ENCODE measurements around the gene RPH3AL.

DNA sequence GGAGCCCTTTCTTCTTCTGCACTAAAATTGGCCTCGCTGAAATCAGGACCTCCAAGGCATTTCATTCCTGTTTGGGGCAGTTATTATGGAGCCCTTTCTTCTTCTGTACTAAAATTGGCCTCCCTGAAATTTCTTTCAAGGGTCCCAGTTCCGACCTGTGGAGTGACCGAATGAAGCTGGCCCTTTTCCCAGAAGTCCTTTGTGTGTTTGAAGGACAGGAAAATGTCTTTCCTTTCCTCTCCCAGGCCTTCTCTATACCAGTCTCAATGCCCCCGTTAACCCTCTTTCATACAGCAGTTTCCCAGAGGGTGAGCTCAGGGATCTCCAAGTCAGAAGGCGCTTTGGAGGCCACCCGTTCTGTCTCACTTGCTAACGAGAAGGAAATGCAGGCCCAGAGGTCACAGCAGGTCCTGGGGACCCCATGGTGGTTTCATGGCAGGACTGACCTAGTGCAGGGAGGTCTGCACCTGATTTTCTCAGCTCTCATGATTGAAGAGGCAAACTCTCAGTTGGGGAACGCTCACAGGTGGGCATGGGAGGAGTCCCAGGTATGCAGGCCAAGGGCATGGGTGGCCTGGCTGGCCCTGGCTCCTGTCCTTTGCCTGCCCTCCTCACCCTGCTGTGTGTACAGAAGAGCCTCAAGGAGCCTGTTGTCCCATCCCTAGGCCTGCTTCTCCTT lies 134.0 kb downstream of the RPH3AL start:
- TF ChIP-seq CTCF (IDR thresholded peaks at IDR 0.05; ENCODE audit: low read depth, low read length) (no peak), POLR2A (IDR thresholded peaks at IDR 0.05; ENCODE audit: extremely low read depth, insufficient read length) (no peak), MYC (IDR thresholded peaks at IDR 0.05; ENCODE audit: low read depth, low read length) (no peak)
- TF ChIP-seq, protein P1, sequence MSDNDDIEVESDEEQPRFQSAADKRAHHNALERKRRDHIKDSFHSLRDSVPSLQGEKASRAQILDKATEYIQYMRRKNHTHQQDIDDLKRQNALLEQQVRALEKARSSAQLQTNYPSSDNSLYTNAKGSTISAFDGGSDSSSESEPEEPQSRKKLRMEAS (IDR thresholded peaks at IDR 0.05; ENCODE audit: low read depth, low read length), result no peak

Data from NB4 (cell line).